CD4-positive, alpha-beta T cell treated with Interleukin-2 at 100 ng/mL for 4 hours (primary cell): ENCODE measurements around the gene RFX1.

Source experiments
- DNase-seq: peaks from one replicate; pipeline ENCODE4 v3.0.0-alpha.2; 2020; ENCODE audit warnings: low spot score

The RFX1 gene

DNA sequence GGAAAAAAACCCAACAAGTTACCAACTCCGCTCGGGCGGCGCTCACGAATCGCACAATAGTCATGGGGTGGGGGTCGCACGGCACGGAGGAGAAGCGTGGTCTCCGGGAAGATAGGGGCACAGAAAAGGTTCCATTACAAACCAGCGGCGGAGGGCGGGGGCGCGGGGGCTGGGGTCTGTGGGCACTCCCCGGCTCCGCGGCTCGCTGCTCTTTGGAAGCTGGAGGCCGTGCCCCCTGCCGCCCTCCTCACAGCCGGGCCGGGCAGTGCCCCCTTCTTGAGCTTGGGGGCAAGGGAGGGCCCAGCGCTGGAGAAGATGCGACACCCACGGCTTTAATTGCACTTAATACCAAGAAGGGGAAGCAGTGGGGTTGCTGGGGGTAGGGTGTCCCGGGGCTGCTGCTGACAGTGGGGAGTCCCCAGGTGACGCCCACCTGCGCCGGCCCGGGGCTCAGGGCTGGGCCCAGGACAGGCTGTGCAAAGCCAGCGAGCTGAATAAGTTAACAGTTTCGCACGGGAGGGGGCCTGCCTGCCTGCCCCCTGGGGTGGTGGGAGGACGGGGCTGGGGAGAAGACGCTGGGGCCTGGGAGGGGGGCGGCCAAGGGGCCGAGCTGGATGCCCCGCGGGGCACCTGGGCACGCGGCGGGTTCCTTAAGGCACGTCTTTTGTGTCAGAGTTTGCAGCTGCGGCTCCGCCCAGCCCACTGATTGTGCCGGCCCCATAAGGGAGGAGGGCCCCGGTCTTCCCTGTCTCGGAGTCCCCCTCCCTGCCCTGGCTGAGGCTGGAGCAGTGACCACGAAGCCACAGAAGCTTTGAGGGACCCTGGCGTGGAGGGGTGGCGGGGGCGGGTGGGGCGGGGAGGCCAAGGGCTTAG is 44.1 kb downstream of the RFX1 start:
- no peak for DNase-seq

DNA sequence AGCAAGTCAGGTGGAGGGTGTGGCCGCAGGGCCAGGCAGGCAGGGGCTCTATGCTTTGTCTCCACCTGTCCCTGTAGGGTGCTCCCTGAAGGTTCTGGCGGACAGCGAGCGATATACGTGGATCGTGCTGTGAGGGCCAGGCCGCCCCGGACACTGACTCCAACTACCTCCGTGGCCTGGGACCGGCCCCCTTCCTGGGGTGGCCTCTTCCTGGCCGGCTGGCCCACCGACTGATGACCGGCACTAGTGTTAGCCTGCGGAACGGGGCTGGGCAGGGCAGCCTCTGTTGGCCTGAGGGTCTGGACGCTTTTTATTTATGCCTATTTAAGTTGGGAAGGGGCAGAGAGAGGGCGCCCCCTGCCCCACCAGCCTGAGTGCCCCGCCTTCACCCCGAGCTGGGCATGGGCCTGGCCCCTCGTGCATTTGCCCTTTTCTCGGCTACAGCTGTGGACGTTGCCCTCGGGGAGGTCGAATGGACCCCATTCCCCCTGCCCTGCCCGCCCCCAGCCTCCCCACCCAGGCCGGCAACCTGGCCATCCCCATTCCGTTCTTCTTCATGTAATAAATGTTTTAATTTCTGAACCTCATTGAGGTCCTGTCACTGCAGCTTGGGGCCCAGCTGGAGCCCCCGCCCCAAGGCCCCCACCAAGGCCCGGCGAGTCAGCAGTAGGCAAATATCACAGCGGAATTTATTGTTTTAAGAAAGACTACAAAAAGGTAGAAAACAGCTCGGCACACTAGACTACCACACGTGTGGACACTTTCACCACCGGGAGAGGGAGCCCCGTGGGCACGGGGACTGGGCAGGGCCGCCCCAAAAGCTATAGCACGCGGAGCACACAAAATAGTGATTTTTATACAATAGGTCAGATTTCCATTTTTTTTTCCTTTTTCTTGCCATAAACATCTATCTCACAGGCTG is 45.0 kb downstream of the RFX1 start:
- DNase-seq = no peak

DNA sequence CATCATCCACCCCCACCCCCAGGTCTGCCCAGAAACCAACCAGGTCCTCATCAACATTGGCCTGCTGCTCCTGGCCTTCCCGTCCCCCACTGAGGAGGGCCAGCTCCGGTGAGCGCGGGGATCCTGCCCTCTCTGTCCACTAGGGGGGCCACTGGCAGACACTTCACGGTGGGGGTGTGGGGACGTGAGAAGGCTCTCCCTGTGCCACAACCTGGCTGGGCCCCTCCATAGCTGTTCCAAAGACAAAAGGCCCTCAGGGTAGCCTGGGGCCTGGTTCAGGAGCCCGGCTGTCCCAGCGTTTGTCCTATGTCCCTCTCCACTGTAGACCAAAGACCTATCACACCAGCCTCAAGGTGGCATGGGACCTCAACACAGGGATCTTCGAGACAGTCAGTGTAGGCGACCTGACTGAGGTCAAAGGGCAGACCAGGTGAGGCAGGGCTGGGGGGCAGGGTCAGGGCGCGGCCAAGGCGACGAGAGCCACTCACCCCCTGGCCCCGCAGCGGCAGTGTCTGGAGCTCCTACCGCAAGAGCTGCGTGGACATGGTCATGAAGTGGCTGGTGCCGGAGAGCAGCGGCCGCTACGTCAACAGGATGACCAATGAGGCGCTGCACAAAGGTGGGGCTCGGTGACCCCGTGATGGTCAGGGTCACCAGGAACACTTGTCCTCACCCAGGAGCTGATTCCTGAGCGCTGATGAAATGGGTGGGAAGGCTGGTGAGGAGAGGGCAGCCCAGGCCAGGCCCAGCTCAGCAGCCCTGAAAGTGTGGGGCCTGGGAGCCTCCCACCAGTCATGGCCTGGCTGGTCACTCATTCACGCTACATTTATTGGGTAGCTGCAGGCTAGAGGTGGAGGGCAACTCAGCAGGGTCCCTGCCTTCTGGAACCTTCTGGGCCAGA is 45.9 kb downstream of the RFX1 start:
- peak; percentile 25 for DNase-seq

DNA sequence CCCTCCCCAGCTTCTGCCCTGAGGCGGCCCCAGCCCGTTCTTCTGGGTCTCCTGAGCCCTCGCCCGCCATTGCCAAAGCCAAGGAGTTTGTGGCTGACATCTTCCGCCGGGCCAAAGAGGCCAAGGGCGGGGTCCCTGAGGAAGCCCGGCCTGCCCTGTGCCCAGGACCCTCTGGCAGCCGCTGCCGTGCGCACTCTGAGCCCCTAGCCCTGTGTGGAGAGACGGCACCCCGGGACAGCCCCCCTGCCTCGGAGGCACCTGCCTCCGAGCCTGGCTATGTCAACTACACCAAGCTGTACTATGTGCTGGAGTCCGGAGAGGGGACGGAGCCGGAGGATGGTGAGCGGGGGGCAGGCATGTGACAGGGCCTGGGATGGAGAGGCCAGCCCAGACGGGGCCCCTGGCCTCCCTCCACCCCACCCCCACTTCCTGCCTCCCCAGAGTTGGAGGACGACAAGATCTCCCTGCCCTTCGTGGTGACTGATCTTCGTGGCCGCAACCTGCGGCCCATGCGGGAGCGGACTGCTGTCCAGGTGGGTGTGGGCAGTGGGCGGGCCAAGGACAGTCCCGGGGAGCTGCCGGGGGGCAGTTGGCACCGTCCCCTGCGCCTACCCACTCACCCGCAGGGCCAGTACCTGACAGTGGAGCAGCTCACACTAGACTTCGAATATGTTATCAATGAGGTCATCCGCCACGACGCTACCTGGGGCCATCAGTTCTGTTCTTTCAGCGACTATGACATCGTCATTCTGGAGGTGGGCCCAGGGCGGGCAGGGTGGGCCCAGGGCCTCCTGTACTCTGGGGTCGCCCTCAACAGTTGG is 46.8 kb downstream of the RFX1 start:
- no peak for DNase-seq

DNA sequence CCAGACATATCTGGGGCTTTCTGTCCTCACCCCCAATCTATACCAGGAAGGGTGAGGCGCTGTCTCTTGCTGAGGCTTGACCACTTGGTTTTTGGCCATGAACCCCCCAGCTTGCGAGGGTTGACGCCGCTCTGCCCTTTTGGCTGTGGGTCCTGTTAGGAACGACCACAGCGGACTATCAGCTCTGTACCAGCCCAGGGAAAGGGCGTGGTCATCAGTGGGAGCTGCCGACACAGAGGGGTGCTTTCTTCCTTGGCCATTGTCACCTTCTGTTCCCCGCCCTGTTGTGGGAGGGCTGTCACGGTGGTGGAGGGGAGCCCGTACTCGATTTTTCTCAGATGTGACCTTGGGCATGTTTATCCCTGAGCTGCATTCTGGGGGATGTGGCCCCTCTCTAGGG is 48.1 kb downstream of the RFX1 start:
- no peak for DNase-seq

DNA sequence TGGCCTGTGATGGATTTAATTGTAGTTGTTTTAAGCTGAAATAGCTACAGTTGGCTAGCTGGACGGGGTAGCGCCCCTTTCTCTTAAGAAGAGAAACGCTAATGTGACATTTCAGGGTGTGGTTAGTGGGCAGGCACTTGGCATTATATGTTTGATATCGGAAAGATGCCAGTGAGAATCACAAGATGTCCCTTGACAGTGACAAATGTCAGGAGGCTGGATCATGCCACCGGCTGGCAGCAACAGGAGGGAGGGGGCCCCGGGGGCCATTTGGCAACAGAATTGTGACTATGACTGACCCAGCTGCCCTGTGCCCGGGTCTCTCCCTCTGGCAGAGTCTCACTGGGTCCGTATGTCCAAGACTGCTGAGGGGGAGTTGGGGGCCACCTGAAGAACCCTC is 49.1 kb downstream of the RFX1 start:
- no peak for DNase-seq

DNA sequence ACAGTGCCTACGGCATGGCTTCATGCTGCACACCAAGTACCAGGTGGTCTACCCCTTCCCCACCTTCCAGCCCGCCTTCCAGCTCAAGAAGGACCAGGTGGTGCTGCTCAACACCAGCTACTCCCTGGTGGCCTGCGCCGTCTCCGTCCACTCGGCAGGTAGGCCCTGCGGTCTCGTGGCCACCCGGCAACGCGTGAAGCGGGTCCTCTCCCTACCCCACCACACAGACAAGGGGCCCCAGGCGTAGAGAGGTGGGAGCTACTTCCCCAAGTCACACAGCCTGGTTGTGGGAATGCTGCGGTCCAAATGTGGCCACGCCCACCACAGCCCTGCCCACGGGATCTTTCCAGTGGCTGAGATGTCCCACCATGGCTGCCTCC is 49.8 kb downstream of the RFX1 start:
- DNase-seq = no peak

DNA sequence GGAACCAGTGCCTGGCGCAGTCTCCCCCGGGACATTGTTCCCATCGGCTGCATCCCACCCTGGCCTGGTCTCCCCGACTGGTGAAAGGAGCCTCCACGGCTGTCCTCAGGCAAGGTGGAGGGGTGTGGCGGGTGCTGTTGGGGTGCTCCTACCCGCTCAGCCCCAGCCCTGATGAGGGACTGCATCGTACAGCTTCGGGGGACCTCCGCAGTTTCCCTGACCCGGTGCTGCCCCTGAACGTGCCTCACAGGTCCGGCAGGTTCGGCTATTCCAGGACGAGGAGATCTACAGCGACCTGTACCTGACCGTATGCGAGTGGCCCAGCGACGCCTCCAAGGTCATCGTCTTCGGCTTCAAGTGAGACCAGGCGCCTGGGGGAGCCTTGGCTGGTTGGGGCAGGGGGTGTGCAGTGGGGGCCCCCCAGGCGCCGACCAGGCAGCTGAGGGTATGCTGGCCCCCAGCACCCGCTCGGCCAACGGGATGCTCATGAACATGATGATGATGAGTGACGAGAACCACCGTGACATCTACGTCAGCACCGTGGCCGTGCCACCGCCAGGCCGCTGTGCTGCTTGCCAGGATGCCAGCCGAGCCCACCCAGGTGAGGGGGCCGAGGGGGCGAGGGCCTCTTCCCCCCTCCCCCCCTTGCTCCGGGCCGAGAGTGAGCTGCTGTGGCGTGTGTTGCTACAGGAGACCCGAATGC is 50.3 kb downstream of the RFX1 start:
- no peak for DNase-seq

DNA sequence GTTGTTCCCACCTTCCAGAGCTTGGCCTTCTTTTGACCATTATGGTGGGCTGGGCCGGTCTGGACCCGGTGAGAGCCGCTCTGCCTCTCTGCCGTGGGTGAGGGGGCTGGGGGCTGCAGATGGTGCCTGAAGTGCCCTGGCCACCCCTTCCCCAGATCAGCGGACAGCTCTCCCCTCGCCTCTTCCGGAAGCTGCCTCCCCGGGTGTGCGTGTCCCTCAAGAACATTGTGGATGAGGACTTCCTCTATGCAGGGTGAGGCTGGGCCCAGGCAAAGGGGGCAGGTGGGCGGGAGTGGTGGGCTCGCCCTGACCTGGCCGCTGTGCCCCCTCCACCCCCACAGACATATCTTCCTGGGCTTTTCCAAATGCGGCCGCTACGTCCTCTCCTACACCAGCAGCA is 51.9 kb downstream of the RFX1 start:
- no peak for DNase-seq

DNA sequence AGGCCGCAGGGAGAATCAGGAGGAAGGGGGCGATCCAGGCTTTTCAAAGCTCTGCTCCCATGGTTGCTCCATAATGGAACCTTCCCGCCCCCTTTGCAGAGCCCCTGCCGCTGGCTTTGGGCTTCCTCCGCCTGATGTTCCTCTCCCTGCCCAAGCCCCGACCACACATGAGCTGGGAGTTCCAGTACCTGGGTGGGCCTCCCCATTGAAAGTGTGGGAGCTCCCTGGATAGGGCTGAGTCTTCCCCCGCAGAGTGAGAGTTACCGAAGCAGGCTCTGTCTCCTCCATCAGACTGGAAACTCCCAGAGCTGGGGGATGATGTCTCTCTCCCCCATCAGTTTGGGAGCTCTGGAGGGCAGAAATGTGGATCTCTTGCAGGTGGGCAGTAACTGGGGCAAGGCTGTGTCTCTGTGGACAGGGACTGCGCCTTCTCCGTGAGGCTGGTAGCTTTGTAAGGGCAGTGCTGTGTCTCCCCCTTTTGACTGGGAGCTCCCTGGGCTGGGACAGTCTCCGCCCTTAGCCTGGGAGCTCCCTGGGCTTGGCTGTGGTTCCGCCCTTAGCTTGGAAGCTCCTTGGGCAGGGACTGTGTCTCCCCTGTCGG is 53.1 kb downstream of the RFX1 start:
- DNase-seq = no peak

DNA sequence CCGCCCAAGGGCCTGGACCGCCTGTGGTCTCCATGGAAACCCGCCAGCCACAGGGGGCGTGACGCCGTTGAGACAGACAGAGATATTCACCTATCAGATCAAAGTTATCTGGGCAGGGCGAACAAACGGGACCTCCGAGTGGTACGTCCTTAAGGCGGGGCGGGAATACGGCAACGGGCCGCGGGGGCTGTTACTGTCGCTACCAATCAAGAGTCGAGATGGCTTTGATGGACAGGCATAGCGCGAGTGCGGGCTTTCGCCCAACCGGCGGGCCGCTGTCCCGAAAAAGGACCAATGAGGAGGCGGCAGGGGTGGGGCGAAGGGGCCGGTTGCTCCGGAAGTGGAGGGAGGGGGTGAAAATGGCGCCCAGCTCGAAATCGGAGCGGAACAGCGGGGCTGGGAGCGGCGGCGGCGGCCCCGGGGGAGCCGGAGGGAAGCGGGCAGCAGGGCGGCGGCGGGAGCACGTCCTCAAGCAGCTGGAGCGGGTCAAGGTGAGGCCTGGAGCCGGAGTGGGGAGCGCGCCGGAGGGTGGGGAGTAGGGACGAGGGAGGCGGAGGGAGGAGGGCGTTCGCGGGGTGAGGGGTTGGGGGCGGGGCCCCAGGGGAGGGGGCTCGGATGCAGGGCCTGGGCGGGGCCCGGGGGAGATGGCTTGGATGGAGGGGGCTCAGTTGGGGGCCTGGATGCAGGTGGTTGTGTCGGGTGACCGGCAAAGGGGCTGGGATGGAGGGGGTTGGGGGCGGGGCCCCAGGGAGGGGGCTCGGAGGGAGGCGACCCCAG is 53.8 kb downstream of the RFX1 start, which contains the start of gene DCAF15:
Gene DCAF15 (plus strand): TSS at position 356 of the 777 bp plus-strand sequence. CDS start 4 bp downstream, at position 360.
- peak; percentile 100 for DNase-seq

DNA sequence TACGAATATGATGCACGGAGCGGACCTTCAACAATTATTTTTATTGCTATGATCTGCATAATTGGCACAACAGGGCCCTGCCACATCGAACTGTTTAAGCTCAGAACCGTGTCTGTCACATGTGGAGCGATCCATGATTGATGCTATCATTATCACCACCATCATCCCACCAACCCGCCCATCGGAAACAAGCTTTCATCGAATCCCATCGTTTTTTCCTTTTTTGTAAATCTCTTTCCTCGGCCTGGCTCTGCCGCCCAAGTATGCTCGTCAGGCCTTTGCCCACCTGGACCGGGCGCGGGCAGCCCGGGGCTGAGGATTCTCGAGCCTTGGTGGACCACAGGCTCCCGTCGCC is 54.3 kb downstream of the RFX1 start:
- DNase-seq = no peak

DNA sequence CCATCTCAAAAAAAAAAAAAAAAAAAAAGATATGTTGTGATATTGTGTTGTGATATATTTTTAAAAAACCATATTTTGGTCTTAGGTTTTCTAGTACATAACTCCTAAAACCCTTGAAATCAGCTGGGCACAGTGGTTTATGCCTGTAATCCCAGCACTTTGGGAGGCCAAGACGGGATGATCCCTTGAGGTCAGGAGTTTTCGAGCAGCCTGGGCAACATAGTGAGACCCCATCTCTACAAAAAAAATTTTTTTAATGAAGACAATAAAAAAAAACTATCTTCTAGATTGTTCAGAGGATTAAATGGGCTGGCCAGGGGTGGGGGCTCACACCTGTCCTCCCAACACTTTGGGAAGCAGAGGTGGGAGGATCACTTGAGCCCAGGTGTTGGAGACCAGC is 55.1 kb downstream of the RFX1 start:
- no peak for DNase-seq

DNA sequence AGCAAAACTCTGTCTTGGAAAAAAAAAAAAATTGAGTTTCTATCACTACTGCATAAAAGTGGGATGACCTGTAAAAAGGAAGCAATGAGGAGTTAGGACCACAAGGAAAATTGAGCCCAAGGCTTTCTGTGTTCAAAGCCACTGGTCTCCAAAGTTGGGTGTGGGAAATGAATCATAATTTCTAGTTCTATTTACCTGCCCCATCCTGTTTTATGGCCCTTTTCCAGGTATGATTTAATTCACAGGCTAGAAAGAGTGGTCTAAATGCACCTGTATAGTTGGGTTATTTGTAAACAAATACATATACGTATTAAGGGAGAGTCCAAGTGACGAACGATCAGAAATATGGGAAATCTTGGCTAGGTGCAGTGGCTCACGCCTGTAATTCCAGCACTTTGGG is 59.7 kb downstream of the RFX1 start:
- DNase-seq = no peak

DNA sequence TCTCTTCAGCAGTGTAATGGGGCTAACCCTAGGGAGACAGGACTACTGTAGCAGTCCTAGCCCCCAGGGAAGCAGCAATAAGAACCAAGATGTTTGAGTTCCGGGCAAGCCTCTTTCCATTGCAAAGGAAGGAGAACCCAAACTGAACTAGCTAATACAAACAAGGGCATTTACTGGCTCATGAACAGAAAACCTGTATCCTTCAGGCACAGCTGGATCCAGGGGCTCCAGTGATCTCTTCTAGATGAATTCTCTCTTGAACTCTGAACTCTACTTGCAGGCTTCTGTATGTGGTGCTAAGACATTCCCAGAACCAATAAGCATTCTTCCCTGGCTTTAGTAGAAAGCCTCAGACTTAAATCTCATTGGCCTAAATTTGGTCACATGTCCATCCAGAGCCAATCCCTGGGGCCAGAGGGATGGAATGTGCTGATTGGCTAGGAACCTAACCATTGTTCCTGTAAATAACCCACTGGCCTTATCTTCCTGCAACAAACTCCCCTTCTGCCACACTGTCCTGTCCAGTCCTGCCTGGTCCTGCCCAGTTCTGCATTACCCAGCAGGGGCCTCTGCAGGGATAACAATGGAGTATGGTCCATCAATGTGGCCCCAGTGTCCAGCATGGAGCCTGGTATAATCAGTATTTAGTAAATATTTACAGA is 64.0 kb downstream of the RFX1 start:
- no peak for DNase-seq

DNA sequence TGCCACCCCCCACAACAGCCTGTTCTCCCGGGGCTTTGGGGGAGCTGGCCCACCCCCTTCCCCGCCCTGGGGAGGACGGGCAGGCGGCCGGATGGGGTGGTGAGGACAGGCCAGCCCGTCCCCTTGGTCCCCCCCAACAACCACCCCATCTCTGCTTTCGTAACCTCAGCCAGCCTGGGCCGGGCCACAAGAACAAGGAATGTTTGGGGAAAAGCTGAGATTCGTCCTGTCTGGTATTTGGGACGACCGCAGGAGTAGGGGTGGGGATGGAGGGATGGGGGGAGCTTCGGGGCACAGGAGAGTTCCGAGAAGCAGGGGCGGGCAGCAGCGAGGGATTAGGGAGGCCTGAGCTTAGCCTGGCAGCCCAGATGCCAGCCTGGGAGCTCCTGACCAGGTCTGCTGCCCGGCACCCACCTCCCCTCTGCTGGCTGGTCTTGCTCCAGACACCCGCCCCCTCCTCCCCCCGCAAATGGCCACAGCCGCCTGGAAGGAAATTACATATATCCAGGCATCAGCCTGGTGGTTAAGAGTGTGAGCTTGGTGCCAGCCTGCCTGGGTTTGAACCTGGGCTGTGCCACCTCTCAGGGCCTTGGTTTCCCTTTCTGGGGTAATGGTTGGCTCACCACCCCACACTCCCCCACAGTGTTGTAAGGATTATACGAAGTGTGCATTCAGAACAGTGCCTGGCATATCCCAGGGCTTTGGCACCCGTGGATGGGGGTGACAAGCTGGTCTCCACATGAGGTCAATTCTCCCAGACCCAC is 67.6 kb downstream of the RFX1 start, which contains the start of gene PODNL1:
Gene PODNL1 (minus strand): TSS at position 117 of the 764 bp plus-strand sequence. CDS start 236 bp downstream, outside the sequence.
- no peak for DNase-seq

DNA sequence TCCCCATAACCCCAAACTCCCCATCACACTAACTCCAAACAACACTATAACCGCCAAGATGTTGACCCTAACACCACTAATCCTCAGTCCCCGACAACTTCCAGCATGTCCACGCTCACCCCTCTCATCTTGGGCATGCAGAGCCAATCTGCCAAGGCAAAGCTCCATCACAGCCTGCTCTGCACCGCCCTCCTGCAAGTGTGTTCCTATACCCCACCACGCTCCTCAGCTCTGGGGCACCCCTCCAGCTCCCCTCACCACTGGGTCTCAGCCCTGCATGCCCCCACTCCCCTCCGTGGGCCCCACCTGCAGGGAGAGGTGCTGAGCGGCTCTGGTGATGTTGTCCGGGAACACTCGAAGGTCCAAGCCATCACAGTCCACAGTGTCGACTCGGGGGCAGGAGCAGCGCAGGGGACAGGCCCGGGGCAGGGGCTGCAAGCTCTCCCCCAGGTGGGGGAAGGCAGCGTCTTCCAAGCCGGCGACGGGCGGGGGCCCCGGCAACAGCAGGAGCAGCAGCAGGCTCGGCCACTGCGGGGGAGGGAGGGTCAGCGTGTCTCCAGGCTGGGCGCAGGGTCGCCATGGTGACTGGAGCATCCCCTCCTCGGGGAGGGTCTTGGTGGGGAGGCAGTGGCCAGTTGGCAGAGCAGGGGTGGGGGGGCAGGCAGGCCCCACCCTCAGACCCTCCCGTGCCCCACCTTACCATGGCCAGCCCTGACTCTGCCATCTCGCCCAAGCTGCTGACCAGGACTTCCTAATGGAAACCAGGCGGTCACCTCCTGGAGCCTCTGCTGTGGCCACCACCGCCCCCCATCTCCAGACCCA is 68.4 kb downstream of the RFX1 start:
- no peak for DNase-seq
